Mucosa of gallbladder (tissue), 1 donor: ENCODE data around the gene EPS8L2. TPM values are rescaled to one million over a fixed set of nuclear protein-coding genes. Genes with fewer than 3 reads are reported as not detected.

Experiments
- DNase-seq: peaks from one replicate; pipeline ENCODE4 v3.0.0-alpha.2; 2020; ENCODE audit warnings: low spot score
- total RNA-seq: library from RNA; stranded (reverse); gene quantifications from one replicate; pipeline ENCODE4 v1.2.1, GENCODE V29; 2021
- donor health status: DM: no; HTN: no; CAD: no.

The EPS8L2 gene
- total RNA-seq, 1 donor from 2014 or later = 228 TPM

DNA sequence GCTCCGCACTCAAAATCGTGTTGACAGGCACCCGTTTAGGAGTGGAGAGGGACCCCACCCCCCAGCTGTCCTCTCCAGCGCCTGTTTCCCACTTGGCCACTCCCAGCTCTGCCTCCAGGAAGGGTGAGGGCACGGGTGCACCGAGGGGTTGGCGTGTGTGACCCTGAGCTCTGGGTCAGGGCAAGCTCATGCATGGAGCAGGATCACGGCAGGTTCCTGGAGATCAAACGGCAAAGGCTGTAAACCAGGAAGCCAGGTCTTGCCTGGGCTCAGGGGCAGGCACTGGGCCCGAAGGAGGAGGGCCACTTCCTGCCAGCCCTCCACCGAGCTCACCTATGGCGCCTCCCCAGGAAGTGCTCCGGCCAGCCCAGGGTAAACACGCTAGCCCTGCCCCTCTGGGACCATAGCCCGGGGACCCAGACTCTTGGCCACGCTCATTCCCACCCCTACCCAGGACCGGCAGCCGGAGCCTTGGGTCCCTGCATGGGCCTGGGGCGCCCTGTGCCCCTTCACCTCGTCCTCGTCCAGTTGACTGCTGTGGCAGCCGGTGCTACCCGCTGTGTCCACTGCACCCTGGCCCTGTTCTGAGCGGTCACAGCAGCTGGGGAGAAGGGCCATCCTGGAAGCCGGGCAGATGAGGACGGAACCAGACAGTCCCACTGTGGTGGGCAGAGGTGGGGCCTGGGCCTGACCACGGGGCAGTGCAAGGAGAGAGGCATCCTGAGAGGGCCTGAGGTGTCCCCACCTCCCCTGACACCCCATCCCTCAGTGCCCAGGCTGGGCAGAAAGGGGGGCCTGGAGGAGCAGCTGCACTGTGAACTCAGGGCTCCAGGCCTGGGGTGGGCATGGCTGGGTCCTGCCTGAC lies 1.0 kb upstream of the EPS8L2 start:
- peak; percentile 61 for DNase-seq

- no peak for DNase-seq
These were observed 467 bp downstream of the EPS8L2 start for GRCh38 chr11:706439-706956.

GRCh38 chr11:706957-707816 lies 1.2 kb downstream of the EPS8L2 start:
- no peak for DNase-seq

GRCh38 chr11:707817-708420 lies 1.9 kb downstream of the EPS8L2 start:
- no peak for DNase-seq

DNA sequence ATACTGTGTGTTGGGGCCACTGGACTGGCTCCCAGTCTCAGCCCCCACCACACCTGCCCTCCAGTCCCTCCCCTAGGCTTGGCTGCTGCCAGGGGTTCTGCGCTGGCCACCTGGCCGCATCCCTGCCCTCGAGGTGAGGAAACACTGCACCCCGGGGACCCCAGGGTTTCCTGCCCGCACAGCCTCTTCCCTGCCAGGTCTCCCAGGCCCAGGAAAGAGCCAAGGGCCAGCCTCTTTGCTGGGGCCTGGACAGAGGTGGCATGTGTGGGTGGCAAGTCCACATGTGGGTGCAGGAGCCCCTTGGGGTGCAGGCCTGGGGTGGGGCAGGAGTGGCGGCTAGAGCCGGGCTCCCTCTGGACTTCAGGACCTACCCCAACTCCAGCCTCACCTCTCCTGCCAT lies 2.5 kb downstream of the EPS8L2 start:
- no peak for DNase-seq

GRCh38 chr11:709109-709997 lies 3.3 kb downstream of the EPS8L2 start:
- no peak for DNase-seq

GRCh38 chr11:714436-714835 lies 8.4 kb downstream of the EPS8L2 start:
- DNase-seq = no peak

DNA sequence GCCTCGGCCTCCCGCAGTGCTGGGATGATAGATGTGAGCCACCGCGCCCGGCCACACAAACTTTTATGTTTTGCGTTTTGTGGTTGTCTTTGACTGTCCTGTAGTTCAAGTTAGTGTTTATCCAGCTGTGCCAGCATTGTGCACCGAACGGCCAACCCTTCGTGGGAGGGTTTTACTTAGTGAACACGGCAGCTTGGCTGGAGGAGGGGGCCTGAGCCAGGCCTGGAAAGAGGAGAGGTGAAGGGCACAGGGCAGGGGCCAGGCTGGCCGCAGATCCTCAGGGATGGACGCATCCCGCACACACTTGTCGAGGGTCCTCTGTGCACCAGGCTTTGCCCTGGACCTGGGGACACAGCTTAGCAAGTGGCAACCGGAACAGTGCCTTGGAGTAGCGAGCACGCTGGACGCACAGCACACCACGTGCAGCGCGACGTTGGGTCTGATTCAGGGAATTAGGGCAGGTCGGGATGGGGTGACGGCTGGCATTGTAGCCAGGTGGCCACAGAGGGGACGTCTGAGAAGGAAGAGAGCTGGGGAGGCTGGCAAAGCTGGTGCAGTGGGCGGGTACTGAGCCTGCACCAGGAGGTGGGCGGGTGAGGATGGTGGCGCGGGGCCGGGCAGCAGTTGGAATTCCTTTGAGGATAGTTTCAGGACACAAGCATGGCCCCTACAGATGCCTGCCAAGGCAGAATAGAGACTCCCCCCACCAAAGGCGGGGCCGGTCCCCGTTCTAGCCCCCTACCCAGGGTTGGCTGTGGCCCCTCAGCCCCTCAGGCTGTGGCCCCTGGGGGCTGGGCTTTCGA lies 13.4 kb downstream of the EPS8L2 start:
- DNase-seq = no peak

GRCh38 chr11:720017-720641 lies 14.1 kb downstream of the EPS8L2 start:
- DNase-seq = no peak

GRCh38 chr11:720642-721246 lies 14.7 kb downstream of the EPS8L2 start:
- no peak for DNase-seq

DNA sequence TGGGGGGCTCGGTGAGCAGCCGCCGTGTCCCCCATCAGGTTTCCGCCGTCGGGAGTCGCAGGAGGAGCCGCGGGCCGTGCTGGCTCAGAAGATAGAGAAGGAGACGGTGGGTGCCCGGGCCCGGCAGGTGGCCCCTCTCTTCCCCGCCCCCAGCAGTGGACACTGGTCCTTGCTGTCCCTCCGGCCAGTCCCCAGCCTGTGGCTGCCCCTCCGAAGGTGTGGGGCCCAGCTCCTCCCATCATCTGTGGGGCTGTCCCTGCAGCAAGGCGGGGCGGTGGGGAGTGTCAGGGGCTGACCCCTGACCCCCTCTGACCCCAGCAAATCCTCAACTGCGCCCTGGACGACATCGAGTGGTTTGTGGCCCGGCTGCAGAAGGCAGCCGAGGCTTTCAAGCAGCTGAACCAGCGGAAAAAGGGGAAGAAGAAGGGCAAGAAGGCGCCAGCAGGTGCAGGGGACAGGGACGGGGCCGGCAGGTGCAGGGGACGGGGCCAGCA lies 15.3 kb downstream of the EPS8L2 start:
- DNase-seq = no peak

- DNase-seq = no peak
These were observed 15.8 kb downstream of the EPS8L2 start for GRCh38 chr11:721741-722345.

DNA sequence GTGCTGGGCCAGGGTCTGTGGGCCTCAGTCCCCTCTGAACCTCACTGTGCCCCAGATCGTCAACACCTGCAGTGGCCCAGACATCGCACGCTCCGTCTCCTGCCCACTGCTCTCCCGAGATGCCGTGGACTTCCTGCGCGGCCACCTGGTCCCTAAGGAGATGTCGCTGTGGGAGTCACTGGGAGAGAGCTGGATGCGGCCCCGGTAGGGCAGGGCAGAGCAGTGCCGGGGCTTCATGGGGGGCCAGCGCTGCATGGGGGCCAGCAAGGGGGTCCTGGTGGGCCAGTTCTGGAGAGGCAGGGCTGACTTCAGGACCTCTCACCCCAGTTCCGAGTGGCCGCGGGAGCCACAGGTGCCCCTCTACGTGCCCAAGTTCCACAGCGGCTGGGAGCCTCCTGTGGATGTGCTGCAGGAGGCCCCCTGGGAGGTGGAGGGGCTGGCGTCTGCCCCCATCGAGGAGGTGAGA lies 16.3 kb downstream of the EPS8L2 start:
- no peak for DNase-seq

DNA sequence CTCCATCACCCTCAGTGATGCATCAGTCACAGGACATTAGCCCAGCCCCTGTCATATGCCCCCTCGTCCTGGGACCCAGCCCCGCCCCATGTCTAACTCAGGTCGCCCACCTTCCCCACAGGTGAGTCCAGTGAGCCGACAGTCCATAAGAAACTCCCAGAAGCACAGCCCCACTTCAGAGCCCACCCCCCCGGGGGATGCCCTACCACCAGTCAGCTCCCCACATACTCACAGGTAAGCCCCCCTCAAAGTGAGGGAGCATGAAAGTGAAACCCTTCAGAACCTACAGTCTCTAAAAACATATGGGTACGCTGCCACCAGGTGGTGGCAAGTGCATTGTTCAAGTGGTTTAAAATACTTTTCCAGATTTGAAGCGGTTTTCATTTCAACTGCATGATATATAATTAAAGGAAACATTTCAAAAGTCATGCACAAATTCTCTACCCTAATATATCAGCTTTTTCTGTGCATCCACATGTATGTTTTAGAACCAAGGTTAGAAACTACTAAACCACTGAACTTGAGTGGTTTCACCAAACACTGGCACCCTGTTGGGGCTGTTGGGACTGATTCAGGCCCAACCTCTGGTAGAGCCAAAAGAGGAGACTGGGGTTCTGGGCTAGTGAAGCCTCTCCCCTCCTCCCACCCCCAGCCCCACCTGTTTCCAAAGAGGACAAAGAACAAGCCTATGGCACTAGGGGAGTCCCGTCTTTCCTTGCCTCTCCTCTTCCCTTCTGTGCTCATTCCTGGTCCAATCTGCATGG lies 17.3 kb downstream of the EPS8L2 start:
- DNase-seq = no peak

- DNase-seq = no peak
These were observed 18.2 kb downstream of the EPS8L2 start for GRCh38 chr11:724049-724777.

- no peak for DNase-seq
These were observed 18.9 kb downstream of the EPS8L2 start for GRCh38 chr11:724778-725386.
